Neural crest cell (in vitro differentiated cells): ENCODE data around the gene DIP2A. TPM values are rescaled to one million over a fixed set of nuclear protein-coding genes. Genes with fewer than 3 reads are reported as not detected.

Experiments
- DNase-seq: peaks from one replicate; pipeline ENCODE4 v3.0.0; 2021; ENCODE audit warnings: low read depth, mixed read lengths, low spot score
- H3K27ac Mint-ChIP-seq: one replicate; pipeline ENCODE4 v1.8.0; 2021; ENCODE audit warnings: mild to moderate bottlenecking, mixed read lengths; ENCODE audit not compliant: unreplicated experiment
- H3K27me3 Mint-ChIP-seq: 2 replicates; pipeline ENCODE4 v1.8.0; 2021; ENCODE audit warnings: low read depth, mild to moderate bottlenecking, mixed read lengths
- H3K36me3 Mint-ChIP-seq: 2 replicates; pipeline ENCODE4 v1.8.0; 2021; ENCODE audit warnings: low read depth, mild to moderate bottlenecking, mixed read lengths
- H3K4me1 Mint-ChIP-seq: 2 replicates; pipeline ENCODE4 v1.8.0; 2021; ENCODE audit warnings: mixed read lengths
- H3K4me3 Mint-ChIP-seq: one replicate; pipeline ENCODE4 v1.8.0; 2021; ENCODE audit warnings: mild to moderate bottlenecking, mixed read lengths
- H3K9me3 Mint-ChIP-seq: 2 replicates; pipeline ENCODE4 v1.8.0; 2021; ENCODE audit warnings: mixed read lengths
- total RNA-seq: library from RNA; stranded (reverse); gene quantifications from 2 replicates; pipeline ENCODE4 v1.2.1, GENCODE V29; 2021
- TF ChIP-seq, protein P1 (sequence below): fragments of 200-600 bp; sonication (generic); conservative IDR thresholded peaks from 2 replicates; pipeline ENCODE4 v1.5.0; 2021; ENCODE audit warnings: antibody characterized with exemption, mild to moderate bottlenecking

DIP2A gene
- total RNA-seq, 1 donor from 2014 or later, result 57.8 TPM

DNA sequence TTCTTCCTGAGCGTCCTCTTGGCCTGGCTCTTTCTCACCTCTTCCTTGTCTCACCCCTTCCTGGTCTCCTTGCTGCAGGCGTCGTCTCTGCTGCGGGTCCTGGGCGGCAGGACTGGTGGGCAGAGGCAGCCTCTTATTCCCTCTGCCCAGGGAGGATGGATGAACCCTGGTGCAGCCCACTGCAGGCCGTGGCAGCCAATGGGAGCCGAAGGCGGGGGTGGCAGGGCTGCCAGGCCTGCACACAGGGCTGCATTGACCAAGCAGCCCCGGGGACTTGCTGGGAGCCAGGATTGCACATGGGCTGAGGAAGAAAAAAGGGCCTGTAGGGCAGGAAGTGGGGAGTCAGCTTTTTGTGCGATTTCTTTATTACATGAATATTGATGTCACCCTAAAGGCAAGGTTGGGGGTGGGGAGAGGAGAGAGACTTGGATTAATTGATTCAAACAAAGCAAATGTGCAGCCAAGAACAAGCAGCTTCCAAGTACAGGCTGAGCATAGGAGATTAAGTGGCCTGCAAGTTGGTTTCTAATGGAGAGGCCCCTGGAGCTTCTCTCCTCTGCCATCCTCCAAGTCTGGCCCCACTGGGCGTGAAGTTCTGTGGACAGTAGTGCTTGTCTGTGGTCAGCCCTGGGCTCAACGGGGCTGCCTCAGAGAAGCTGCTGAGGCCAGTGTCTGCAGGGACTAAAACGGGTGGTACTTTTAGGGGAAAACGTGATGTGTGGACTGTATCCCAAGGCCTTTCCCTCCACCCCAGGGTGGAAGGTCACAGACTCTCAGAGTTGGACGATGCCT, 146.5 kb downstream of the DIP2A start, which contains the start of gene S100B:
TSS of gene S100B (minus strand) at position 108 of the 792 bp plus-strand sequence. CDS start 2,667 bp downstream, outside the sequence.
- peak; percentile 36 for DNase-seq
- H3K36me3 Mint-ChIP-seq, result no peaks in the 10 kb centered on the region
- H3K9me3 Mint-ChIP-seq, result peaks cover 4% of the 10 kb centered on the region
- H3K4me3 Mint-ChIP-seq, result peak within 1 kb of the TSS; percentile 63
- H3K4me1 Mint-ChIP-seq, result peaks cover 49% of the 10 kb centered on the region
- H3K27me3 Mint-ChIP-seq, result no peaks in the 10 kb centered on the region
- H3K27ac Mint-ChIP-seq, result peak within 1 kb of the TSS; percentile 90
- TF ChIP-seq, protein P1, sequence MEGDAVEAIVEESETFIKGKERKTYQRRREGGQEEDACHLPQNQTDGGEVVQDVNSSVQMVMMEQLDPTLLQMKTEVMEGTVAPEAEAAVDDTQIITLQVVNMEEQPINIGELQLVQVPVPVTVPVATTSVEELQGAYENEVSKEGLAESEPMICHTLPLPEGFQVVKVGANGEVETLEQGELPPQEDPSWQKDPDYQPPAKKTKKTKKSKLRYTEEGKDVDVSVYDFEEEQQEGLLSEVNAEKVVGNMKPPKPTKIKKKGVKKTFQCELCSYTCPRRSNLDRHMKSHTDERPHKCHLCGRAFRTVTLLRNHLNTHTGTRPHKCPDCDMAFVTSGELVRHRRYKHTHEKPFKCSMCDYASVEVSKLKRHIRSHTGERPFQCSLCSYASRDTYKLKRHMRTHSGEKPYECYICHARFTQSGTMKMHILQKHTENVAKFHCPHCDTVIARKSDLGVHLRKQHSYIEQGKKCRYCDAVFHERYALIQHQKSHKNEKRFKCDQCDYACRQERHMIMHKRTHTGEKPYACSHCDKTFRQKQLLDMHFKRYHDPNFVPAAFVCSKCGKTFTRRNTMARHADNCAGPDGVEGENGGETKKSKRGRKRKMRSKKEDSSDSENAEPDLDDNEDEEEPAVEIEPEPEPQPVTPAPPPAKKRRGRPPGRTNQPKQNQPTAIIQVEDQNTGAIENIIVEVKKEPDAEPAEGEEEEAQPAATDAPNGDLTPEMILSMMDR, result no peak

- DNase-seq, result no peak
- Mint-ChIP-seq H3K9me3 (peaks cover 5% of the 10 kb centered on the region), H3K36me3 (no peaks in the 10 kb centered on the region), H3K4me3 (no peak overlapping the region), H3K4me1 (peaks cover 45% of the 10 kb centered on the region), H3K27ac (no peak overlapping the region), H3K27me3 (no peaks in the 10 kb centered on the region)
- TF ChIP-seq, protein P1, result no peak
These were observed 147.2 kb downstream of the DIP2A start for GRCh38 chr21:46605767-46606426.

GRCh38 chr21:46606427-46606813, 147.7 kb downstream of the DIP2A start:
- TF ChIP-seq, protein P1, result no peak
- Mint-ChIP-seq H3K36me3 (no peaks in the 10 kb centered on the region), H3K27ac (no peak overlapping the region), H3K4me3 (no peak overlapping the region), H3K4me1 (peaks cover 45% of the 10 kb centered on the region), H3K9me3 (peaks cover 6% of the 10 kb centered on the region), H3K27me3 (no peaks in the 10 kb centered on the region)
- no peak for DNase-seq

DNA sequence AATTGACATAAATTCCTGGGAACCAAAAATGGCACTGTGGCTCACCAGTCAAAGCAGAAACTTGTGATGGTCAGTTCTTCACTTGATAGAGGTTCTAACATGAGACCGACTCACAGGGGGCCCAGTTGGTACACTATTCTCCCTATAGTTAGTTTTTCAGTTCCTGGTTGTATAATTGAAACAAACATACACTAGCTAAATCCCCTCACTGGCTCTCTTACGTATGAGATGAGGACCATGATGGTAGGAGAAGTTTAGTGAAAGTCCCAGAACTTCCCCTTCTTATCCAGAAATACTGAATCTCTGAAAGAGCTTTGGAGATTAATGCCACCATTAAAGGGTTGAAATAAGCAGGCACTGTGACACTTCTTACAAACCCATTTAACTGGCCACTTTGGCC, 148.9 kb downstream of the DIP2A start:
- peaks cover 6% of the 10 kb centered on the region for H3K9me3 Mint-ChIP-seq

GRCh38 chr21:46608672-46609111, 150.0 kb downstream of the DIP2A start:
- peaks cover 9% of the 10 kb centered on the region for H3K9me3 Mint-ChIP-seq
- no peak overlapping the region for H3K27ac Mint-ChIP-seq
- no peak for DNase-seq
- H3K36me3 Mint-ChIP-seq, result no peaks in the 10 kb centered on the region
- TF ChIP-seq, protein P1, result no peak
- peaks cover 24% of the 10 kb centered on the region for H3K4me1 Mint-ChIP-seq
- H3K4me3 Mint-ChIP-seq, result no peak overlapping the region
- no peaks in the 10 kb centered on the region for H3K27me3 Mint-ChIP-seq

More for the DNA sequence above, 148.9 kb downstream of the DIP2A start:
- no peak overlapping the region for H3K4me3 Mint-ChIP-seq
- TF ChIP-seq, protein P1, result no peak
- peaks cover 35% of the 10 kb centered on the region for H3K4me1 Mint-ChIP-seq
- no peaks in the 10 kb centered on the region for H3K27me3 Mint-ChIP-seq
- H3K36me3 Mint-ChIP-seq, result no peaks in the 10 kb centered on the region
- no peak for DNase-seq
- H3K27ac Mint-ChIP-seq, result no peak overlapping the region
